Measurements from ENCODE around the gene ST3GAL3.

ST3GAL3 gene

DNA sequence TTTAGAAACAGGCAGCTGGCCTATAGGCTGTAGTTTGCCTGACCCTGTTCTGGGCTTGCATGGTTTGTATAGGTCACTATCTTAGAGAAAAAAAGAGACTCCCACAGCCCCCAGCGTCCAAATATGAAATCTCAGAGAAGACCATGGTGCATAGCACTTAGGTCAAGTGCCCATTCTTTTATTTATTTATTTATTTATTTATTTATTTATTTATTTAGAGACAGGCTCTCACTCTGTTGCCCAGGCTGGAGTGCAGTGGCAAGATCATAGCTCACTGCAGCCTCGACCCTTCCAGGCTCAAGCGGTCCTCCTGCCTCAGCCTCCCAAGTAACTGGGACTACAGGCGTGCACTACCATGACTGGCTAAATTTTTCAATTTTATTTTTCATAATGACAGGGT is 175.4 kb downstream of the ST3GAL3 start (continued):
- TF ChIP-seq ZNF549 (tag by site-specific recombination; IDR thresholded peaks at IDR 0.05) (no peak), OVOL3 (tag by site-specific recombination; IDR thresholded peaks at IDR 0.05) (no peak), ZNF292 (tag by site-specific recombination; IDR thresholded peaks at IDR 0.05; ENCODE audit: borderline replicate concordance, low read depth) (peak; percentile 59; the same call in 1 of the 2 replicates), ZNF140 (tag by site-specific recombination; IDR thresholded peaks at IDR 0.05) (peak; percentile 78; the same call in 1 of the 2 replicates), ZNF596 (tag by site-specific recombination; IDR thresholded peaks at IDR 0.05) (no peak), BCL11A (tag by site-specific recombination; IDR thresholded peaks at IDR 0.05; ENCODE audit: low read depth) (no peak), ZBTB21 (tag by site-specific recombination; IDR thresholded peaks at IDR 0.05) (peak; percentile 69), ZNF239 (tag by site-specific recombination; IDR thresholded peaks at IDR 0.05) (no peak), KLF7 (tag by site-specific recombination; IDR thresholded peaks at IDR 0.05; ENCODE audit: borderline replicate concordance) (0 out of 2 replicates have a peak, but pooled peaks have one; percentile 40), ZBTB20 (tag by site-specific recombination; IDR thresholded peaks at IDR 0.05) (no peak), ZNF510 (tag by site-specific recombination; IDR thresholded peaks at IDR 0.05; ENCODE audit: insufficient replicate concordance) (peak; percentile 77), ZEB2 (tag by site-specific recombination; IDR thresholded peaks at IDR 0.05) (no peak), ZNF274 (IDR thresholded peaks at IDR 0.05; ENCODE audit: low read length) (no peak), ZNF274 (tag by site-specific recombination; IDR thresholded peaks at IDR 0.05; ENCODE audit: borderline replicate concordance) (no peak), ZSCAN16 (tag by site-specific recombination; IDR thresholded peaks at IDR 0.05) (no peak), BCL11B (tag by site-specific recombination; IDR thresholded peaks at IDR 0.05; ENCODE audit: low read depth) (no peak), SCRT1 (tag by site-specific recombination; IDR thresholded peaks at IDR 0.05; ENCODE audit: borderline replicate concordance) (no peak), PRDM1 (tag by site-specific recombination; IDR thresholded peaks at IDR 0.05) (no peak), ZNF157 (tag by site-specific recombination; IDR thresholded peaks at IDR 0.05) (0 out of 2 replicates have a peak, but pooled peaks have one; percentile 13), ZNF221 (tag by site-specific recombination; IDR thresholded peaks at IDR 0.05; ENCODE audit: borderline replicate concordance) (no peak), ZNF623 (tag by site-specific recombination; IDR thresholded peaks at IDR 0.05) (peak; percentile 78), ZNF560 (tag by site-specific recombination; IDR thresholded peaks at IDR 0.05; ENCODE audit: borderline replicate concordance) (peak; percentile 54; the same call in 1 of the 2 replicates), ZNF561 (tag by site-specific recombination; IDR thresholded peaks at IDR 0.05; ENCODE audit: borderline replicate concordance) (no peak), ZNF785 (tag by site-specific recombination; IDR thresholded peaks at IDR 0.05) (no peak), TRIM28 (IDR thresholded peaks at IDR 0.05; ENCODE audit: borderline replicate concordance, low read length) (no peak), ZNF626 (tag by site-specific recombination; IDR thresholded peaks at IDR 0.05) (no peak), MZF1 (tag by site-specific recombination; IDR thresholded peaks at IDR 0.05; ENCODE audit: borderline replicate concordance) (no peak; the same call in 1 of the 2 replicates), ZNF791 (tag by site-specific recombination; IDR thresholded peaks at IDR 0.05) (peak; percentile 80), ZNF571 (tag by site-specific recombination; IDR thresholded peaks at IDR 0.05) (no peak), SCRT2 (tag by site-specific recombination; IDR thresholded peaks at IDR 0.05) (no peak), ZNF423 (tag by site-specific recombination; IDR thresholded peaks at IDR 0.05) (no peak), ZNF146 (tag by site-specific recombination; IDR thresholded peaks at IDR 0.05) (no peak)
- TF ChIP-seq, protein P1, sequence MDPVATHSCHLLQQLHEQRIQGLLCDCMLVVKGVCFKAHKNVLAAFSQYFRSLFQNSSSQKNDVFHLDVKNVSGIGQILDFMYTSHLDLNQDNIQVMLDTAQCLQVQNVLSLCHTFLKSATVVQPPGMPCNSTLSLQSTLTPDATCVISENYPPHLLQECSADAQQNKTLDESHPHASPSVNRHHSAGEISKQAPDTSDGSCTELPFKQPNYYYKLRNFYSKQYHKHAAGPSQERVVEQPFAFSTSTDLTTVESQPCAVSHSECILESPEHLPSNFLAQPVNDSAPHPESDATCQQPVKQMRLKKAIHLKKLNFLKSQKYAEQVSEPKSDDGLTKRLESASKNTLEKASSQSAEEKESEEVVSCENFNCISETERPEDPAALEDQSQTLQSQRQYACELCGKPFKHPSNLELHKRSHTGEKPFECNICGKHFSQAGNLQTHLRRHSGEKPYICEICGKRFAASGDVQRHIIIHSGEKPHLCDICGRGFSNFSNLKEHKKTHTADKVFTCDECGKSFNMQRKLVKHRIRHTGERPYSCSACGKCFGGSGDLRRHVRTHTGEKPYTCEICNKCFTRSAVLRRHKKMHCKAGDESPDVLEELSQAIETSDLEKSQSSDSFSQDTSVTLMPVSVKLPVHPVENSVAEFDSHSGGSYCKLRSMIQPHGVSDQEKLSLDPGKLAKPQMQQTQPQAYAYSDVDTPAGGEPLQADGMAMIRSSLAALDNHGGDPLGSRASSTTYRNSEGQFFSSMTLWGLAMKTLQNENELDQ (tag by site-specific recombination; IDR thresholded peaks at IDR 0.05; ENCODE audit: low read depth) = no peak
- TF ChIP-seq, protein P2, sequence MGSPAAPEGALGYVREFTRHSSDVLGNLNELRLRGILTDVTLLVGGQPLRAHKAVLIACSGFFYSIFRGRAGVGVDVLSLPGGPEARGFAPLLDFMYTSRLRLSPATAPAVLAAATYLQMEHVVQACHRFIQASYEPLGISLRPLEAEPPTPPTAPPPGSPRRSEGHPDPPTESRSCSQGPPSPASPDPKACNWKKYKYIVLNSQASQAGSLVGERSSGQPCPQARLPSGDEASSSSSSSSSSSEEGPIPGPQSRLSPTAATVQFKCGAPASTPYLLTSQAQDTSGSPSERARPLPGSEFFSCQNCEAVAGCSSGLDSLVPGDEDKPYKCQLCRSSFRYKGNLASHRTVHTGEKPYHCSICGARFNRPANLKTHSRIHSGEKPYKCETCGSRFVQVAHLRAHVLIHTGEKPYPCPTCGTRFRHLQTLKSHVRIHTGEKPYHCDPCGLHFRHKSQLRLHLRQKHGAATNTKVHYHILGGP (tag by site-specific recombination; IDR thresholded peaks at IDR 0.05) = no peak
- TF ChIP-seq, protein P3, sequence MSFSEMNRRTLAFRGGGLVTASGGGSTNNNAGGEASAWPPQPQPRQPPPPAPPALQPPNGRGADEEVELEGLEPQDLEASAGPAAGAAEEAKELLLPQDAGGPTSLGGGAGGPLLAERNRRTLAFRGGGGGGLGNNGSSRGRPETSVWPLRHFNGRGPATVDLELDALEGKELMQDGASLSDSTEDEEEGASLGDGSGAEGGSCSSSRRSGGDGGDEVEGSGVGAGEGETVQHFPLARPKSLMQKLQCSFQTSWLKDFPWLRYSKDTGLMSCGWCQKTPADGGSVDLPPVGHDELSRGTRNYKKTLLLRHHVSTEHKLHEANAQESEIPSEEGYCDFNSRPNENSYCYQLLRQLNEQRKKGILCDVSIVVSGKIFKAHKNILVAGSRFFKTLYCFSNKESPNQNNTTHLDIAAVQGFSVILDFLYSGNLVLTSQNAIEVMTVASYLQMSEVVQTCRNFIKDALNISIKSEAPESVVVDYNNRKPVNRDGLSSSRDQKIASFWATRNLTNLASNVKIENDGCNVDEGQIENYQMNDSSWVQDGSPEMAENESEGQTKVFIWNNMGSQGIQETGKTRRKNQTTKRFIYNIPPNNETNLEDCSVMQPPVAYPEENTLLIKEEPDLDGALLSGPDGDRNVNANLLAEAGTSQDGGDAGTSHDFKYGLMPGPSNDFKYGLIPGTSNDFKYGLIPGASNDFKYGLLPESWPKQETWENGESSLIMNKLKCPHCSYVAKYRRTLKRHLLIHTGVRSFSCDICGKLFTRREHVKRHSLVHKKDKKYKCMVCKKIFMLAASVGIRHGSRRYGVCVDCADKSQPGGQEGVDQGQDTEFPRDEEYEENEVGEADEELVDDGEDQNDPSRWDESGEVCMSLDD (tag by site-specific recombination; IDR thresholded peaks at IDR 0.05) = no peak
- TF ChIP-seq, protein P4, sequence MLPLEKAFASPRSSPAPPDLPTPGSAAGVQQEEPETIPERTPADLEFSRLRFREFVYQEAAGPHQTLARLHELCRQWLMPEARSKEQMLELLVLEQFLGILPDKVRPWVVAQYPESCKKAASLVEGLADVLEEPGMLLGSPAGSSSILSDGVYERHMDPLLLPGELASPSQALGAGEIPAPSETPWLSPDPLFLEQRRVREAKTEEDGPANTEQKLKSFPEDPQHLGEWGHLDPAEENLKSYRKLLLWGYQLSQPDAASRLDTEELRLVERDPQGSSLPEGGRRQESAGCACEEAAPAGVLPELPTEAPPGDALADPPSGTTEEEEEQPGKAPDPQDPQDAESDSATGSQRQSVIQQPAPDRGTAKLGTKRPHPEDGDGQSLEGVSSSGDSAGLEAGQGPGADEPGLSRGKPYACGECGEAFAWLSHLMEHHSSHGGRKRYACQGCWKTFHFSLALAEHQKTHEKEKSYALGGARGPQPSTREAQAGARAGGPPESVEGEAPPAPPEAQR (tag by site-specific recombination; IDR thresholded peaks at IDR 0.05) = no peak
